Measurements from ENCODE around the gene MRPL34.

MRPL34 gene

DNA sequence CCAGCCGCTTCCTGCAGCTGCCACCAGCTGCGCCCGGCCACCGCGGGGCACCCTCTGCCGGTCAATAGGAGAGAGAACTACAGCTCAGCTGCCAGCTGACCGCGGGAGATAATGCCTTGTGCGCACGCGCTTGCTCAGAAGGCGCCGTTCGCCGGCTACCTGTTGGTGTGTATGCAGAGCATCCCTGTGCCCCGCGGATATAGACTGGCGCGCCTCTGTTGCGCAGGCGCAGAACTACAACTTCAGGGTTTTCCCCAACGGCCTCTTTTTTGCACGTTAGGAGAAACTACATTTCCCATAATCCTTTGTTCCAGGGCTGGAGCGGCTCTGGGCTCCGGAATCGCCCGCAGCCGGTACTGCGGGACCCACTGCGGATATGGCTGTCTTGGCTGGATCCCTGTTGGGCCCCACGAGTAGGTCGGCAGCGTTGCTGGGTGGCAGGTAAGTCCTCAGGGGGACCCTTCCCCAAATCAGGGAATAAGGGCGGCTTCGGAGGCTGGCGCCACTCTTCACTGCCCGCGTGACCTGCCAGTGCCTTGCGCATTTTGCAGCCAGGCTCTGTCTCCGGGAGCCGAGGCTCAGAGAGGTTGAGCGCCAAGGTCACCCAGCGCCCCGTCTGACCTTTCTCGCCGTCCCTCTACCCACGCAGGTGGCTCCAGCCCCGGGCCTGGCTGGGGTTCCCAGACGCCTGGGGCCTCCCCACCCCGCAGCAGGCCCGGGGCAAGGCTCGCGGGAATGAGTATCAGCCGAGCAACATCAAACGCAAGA lies at the start of gene MRPL34:
TSS of gene MRPL34 (plus strand) at position 356 of the 768 bp plus-strand sequence. CDS start at position 377, 21 bp downstream.
- peak; percentile 100 for DNase-seq (ENCODE audit: low read depth)
- peak within 1 kb of the TSS; percentile 74 for H3K4me3 ChIP-seq (ENCODE audit: low read depth, low read length)
- TF ChIP-seq CTCF (IDR thresholded peaks at IDR 0.05; ENCODE audit: insufficient read depth, low read depth, low read length, missing control alignments) = peak; percentile 71

DNA sequence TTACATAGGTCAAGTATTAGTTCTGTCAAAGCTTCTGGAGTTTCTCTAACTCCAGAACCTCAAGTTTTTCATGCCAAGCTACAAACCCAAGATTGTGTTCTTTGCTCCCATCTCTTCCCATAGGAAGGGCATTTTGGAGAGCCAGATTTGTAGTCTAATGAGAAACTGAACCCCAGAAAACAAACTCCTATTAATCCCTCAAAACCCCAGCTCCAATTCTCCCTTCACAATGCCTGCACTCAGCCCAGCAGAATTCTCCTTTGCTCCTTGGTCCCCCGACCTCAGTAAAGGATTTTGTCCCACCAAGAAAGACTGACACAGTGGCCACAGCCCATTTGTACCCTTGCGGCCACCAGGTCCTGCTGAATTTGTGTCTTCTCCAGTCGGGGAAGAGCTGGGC lies 49.5 kb upstream of the MRPL34 start:
- no peak for TF ChIP-seq CTCF (IDR thresholded peaks at IDR 0.05; ENCODE audit: insufficient read depth, low read depth, low read length, missing control alignments)
- DNase-seq (ENCODE audit: low read depth) = no peak
- H3K4me3 ChIP-seq (ENCODE audit: low read depth, low read length) = no peak overlapping the region

DNA sequence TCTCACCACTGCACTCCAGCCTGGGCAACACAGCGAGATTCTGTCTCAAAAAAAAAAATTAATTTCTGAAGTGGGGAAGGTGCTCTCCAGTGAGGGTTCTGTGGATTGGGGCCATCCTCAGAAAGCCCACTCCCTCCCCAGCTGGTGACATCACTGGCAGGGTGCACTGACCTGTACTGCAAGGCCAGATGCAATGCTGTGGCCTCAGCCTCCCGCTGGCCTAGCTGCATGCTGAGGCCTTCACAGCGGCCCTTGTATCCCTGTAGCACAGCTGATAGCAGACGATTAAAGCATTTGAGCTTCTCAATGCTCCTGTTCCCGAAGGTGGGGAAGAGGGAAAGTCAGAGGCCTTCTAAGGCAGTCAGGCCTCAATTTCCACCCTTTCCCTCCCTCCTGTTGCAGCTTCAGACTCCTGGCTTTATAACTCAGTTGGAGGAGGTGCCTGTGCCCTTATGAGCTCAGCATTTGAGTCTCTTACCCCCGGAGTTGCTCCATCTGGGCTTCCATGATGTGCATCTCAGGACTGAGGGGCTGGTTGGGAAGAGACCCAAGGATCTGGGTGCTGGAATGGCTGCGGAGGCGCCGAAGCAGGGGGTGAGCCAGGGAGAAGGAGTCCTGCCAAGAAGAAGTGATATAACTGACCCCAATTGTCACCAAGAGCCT lies 46.4 kb upstream of the MRPL34 start:
- H3K4me3 ChIP-seq (ENCODE audit: low read depth, low read length) = no peak overlapping the region
- TF ChIP-seq CTCF (IDR thresholded peaks at IDR 0.05; ENCODE audit: insufficient read depth, low read depth, low read length, missing control alignments) = no peak
- DNase-seq (ENCODE audit: low read depth) = no peak

- no peak overlapping the region for H3K4me3 ChIP-seq (ENCODE audit: low read depth, low read length)
- no peak for TF ChIP-seq CTCF (IDR thresholded peaks at IDR 0.05; ENCODE audit: insufficient read depth, low read depth, low read length, missing control alignments)
- DNase-seq (ENCODE audit: low read depth) = no peak
These were observed 45.7 kb upstream of the MRPL34 start for GRCh38 chr19:17259934-17260333.

DNA sequence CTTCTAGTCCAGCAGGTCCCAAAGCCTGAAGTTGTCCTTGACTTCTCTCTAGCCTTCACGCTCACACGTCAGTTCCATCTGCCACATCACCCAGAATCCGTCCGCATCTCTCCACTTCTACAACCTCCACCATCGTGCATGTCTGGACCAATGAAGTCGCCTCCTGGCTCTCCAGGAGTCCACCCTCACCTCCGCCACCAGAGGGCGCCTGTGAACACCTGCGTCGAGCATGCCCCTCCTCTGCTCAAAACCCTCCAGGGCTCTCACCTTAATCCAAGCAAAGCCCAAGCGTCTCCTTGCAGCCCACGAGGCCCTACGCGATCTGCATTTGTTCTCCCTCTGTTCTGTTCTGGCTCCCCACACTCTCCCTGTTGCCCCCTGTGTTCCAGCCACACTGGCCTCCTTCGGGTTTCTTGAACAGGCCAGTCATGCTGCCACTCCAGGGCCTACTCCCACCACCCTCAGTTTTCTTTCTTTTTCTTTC lies 44.8 kb upstream of the MRPL34 start:
- H3K4me3 ChIP-seq (ENCODE audit: low read depth, low read length) = no peak overlapping the region
- TF ChIP-seq CTCF (IDR thresholded peaks at IDR 0.05; ENCODE audit: insufficient read depth, low read depth, low read length, missing control alignments) = peak; percentile 98
- DNase-seq (ENCODE audit: low read depth) = peak; percentile 94

DNA sequence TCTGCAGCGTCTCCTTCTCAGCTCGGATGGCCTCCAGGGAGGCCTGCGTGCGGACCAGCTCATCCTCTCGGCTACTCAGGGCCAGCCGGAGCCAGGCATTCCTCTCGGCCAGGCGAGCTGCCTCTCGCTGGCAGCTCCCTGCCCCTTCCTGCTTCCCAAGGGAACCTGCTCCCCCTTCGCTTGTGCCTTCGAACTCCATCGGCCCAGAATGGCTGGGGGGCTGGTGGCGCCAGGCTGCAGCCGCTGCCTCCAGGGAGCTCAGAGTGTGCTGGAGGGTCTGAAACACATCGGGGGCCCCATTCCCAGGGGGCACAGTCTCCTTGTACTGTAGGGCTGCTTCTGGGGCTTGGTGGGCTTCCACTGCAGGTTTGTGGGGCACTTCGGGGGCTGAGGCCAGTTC lies 43.1 kb upstream of the MRPL34 start:
- no peak for TF ChIP-seq CTCF (IDR thresholded peaks at IDR 0.05; ENCODE audit: insufficient read depth, low read depth, low read length, missing control alignments)
- no peak for DNase-seq (ENCODE audit: low read depth)
- H3K4me3 ChIP-seq (ENCODE audit: low read depth, low read length) = no peak overlapping the region

Data from GM12865 (cell line).